Stimulated activated CD8-positive, alpha-beta memory T cell treated with anti-CD3 and anti-CD28 coated beads, Interleukin-7, amount 100 ng/mL, for 48 hours (primary cell): ENCODE results near the gene TRIM28.
"Not testable (repeated sequence)": the region's sequence is repeated elsewhere in the genome, so short reads cannot be mapped to it uniquely, and the experiment has no call there.

Experiments used
- DNase-seq, 2 donors: peaks; one replicate each; pipeline ENCODE4 v3.0.0-alpha.2; 2020; ENCODE audit warnings: low read depth in 1 of 2; ENCODE audit errors: extremely low read depth in 1 of 2

TRIM28 gene

GRCh38 chr19:58573658-58574164, 29.8 kb downstream of the TRIM28 start:
- no peak for DNase-seq

- peak; percentile 75 to 81 for DNase-seq
Observed at GRCh38 chr19:58575183-58576041, 31.5 kb downstream of the TRIM28 start.

GRCh38 chr19:58577581-58577980, 33.7 kb downstream of the TRIM28 start:
- not testable (repeated sequence) for DNase-seq

GRCh38 chr19:58578012-58578925, 34.4 kb downstream of the TRIM28 start:
- DNase-seq: no peak

GRCh38 chr19:58579473-58580142, 35.7 kb downstream of the TRIM28 start:
- DNase-seq: no peak

GRCh38 chr19:58581227-58582141, 37.6 kb downstream of the TRIM28 start:
- DNase-seq: peak; percentile 78 to 84

- no peak for DNase-seq
Observed at GRCh38 chr19:58582985-58583384, 39.1 kb downstream of the TRIM28 start.

GRCh38 chr19:58584498-58585441, 40.9 kb downstream of the TRIM28 start:
- no peak for DNase-seq

GRCh38 chr19:58585442-58586132, 41.7 kb downstream of the TRIM28 start:
- DNase-seq: no peak

- DNase-seq: no peak
Observed at GRCh38 chr19:58586133-58586765, 42.4 kb downstream of the TRIM28 start.
